ENCODE results near the gene SYPL2.

- TF ChIP-seq POLR2AphosphoS5 (IDR thresholded peaks at IDR 0.05; ENCODE audit: low read depth, low read length) (no peak), POLR2A (IDR thresholded peaks at IDR 0.05; ENCODE audit: low read depth, low read length) (no peak)
Observed at GRCh38 chr1:109470245-109470644, 3.9 kb downstream of the SYPL2 start.
